Eye (tissue), 1 donor: ENCODE data around the gene PDGFRB.

ENCODE experiments used
- DNase-seq: peaks from one replicate; pipeline ENCODE4 v3.0.0-alpha.2; 2015

The PDGFRB gene

DNA sequence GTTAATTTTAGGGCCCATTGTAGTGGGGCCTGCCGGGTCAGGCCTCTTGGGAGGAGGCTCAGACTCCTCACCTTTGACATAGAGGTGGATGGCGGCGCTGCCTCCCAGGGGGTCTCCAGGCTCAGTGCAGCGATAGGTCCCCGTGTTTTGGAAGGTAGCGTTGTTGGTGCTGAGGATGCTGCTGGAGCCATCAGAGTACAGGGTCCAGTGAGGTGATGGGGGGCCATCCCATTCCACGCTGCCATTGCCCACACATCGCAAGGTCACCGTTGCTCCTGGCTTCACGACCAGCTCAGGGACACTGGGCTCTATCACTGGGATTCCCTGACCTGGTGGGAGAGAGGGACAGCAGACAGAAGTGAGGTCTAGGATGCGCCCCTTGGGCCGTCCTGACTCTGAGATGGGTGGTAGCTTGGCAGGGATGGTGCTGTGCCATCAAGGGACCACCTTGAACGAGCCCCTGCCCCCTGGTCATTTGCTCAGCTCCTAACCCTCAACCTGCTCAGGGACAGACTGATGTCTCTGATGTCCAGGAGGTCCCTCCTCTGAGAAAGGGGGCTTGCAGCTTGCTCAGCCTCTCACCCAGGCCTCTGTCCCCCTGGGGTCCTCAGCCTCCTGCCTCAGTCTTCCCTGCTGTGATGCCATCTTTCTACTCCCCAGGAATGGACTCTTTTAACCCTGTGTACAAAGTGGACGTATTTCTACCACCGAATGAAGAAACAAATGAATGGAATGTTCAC, 74.8 kb downstream of the PDGFRB start:
- no peak for DNase-seq

DNA sequence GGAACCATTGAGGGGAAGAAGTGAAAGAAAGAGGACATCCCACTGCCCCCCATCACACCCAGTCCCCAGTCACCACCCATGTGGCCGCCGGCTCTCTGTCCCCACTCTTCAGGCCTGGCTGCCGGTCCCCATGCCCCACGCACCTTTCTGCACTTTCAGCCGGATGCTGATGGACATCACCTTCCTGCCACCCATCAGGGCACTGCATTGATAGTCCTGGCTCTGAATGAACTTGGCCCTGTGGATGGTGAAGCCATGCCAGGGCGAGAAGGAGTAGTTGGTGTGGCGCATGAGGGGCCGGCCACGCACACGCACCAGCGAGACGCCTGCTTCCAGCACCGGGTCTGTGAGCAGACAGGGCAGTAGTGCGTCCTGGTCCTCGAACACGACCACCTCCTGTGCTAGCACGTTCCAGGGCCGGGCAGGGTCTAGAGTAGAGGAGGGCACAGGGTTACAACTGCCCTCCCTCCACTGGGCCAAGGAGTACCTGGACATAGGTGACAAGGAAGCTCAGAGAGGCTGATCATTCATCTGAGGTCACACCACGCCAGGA, 75.7 kb downstream of the PDGFRB start:
- DNase-seq, result no peak

DNA sequence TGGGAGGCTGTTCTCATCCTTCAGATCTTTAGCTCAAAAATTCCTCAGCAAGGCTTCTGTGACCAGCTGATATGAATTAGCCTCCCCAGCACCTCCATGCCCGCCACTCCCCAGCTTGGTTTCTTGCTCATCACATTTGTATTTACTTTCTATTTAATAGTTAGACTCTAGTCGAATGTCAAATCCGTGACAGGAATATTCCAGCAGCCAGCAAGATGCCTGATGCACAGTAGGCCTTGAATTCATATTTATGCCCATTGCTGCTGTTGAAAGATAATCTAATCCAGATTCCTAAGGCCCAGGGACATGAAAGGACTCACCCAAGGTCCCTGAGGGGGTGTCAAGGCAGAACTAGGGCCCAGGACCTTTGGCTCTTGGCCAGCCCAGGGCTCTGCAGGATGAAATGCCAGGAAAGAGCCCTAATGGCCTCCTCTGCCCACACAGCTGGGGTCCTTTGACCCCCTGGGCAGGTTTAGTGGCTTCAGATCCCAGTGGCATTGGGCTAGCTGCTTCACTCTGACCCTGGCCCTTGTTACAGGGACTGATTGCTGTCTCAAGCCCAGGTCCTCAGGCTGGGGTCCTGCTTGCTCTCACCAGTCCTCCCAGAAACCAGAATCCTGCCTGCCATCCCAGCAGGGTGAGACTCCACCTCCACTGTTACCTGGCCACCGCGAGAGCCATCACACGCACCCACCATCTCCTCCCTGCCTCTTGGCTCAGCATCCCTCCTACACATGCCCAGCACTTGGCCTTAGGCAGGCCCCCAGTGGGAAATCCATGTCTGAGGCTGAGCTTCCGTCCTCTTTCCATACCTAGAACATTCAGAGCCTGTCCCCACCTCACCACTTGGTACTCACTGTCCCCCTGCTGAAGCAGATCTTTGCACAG, 76.6 kb downstream of the PDGFRB start:
- no peak for DNase-seq

DNA sequence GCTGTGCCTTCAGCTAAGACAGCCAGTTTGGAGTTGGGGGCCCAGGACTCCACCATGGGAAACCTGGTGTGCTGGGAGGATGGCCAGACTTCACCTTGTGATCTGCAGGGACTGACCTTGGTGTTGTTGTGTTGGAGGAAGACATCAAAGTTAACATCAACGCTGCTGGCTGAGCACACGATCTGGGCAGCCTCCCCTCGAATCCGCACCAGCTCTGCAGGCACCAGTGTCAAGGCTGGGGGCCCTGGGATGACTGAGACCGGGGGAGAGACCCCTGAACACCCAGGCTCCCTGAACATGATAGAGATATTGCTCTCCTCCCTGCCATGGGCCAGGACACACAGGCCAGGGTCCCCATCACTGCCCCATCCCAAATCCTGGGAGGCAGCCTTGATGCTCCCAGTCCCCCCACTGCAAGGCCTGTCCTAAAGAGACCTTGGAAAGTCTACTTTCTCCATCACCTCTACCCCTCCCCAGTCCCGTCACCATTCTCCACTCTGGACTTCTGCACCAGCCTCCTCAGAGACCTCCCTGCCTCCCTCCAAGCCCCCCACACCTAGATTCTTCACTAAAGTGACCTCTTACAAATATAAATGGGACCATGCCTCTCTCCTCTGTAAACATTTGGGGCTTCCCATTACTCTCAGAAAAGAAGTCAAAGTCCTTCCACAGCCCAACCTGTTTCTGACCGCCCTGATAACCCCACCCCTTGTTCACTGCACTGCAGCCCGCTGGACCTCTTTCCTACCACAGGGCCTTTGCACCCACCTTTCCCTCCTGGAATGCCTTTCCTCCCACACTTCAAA, 77.4 kb downstream of the PDGFRB start:
- DNase-seq, result no peak

DNA sequence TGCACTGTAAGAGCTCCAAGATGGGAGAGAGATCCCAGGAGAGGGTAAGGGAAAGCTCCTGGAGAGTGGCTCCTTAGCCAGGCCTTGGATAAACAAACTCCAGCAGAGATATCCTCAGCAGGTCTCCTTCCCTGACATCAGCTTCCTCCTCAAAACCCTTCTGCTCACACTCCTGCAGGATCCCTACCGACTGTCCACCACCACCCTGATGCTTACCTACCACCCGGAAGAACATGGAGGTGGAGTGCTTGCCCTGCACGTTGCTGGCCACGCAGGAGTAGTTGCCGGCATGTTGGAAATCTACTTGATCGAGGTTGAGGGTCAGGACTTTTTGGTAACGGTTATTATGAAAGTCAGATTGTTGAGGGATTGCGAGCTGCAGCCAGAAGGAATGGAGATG, 78.6 kb downstream of the PDGFRB start:
- DNase-seq, result no peak

DNA sequence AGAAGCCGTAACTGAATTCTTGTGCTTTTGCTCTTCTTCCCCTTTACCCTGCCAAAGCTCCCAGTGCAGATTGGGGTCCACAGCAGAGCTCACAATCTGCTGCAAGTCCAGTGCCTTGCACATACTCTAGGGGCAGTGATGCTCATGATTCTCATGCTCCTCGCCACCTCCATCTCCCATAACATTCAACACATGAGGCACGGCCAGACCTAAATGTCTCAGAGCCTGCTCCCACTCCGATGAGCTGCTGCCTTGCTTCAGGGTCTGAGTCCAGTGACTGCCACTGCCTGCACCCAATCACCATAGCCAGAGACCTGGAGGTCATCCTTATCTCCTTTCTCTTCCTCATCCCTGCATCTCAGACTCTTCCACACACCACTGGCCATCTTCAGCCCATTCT, 79.8 kb downstream of the PDGFRB start:
- DNase-seq, result no peak

DNA sequence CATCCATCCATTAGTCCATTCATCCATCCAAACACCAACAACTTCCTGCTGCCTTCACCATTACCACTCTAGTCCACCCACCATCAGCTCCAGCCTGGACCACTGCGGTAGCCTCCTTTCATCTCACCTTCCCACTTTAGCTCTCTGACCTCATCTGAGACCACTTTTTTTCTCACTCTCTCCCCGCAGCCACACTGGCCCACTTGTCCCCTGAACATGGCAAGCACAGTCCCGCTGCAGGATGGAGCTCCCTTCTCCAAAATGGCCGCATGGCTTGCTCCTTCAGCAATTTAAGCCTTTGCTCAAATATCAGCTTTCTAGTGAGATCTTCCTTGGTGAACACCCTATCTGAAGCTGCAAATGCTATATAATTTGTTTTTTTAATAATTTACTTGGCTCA, 80.4 kb downstream of the PDGFRB start:
- no peak for DNase-seq

DNA sequence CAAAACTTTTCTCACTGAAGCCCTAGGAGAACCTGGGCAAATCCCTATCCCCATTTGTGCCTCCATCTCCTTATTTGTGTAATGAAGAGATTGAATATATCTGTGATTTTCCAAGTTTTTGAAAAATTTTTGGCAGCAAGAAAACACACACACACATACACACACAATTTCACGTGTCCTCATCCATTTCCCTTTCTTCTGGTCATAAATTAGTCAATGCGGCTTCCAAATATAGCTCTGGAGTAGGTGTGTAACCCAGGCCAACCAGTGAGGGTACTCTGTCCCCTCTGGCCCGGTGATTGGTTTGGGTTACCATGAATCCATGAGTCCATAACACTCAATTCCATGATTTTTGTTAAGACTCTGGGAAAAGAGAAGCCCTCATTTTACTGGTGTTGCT, 82.0 kb downstream of the PDGFRB start:
- no peak for DNase-seq

DNA sequence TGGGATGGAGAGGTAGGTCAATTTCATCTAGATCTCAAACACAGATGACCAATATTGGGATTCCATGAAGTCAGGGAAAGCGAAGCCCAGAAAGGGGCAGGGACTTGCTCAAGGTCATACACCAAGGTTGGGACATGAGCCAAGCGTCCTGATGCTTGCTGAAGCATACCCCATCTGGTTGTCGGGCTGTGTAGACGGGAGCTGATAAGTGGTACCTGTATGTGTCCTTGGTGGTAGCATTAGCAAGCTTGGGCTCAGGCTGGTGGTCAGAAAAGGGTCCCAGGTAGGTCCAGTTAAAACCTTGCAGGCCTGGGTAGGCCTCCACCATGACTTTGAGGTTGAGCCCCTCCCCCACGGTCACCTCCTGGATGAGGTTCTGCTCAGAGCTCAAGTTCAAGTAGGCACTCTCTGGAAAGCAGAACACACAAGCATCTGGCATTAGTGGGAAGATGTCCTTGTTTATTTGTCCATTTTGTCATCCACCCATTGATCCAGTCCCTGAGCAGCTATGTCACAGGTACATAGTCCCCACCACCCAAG, 82.5 kb downstream of the PDGFRB start:
- no peak for DNase-seq

DNA sequence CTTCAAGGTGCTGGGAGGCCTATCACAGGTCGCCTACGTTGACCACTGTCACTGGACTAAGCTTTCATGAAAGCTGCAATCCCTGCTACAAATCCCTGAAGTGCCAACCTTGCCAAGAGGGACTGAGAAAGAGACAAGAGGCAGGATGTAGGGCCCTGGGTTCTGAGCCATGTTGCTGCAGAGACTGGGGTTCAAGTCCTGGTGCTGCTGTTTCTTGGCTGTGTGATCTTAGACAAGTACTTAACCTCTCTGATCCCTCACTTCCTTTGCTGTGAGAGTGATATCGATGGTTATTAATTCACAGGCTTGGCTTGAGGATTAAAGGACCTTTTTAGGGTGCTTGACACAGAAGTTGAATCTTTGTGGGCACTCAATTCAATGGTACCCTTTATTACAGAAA, 84.8 kb downstream of the PDGFRB start:
- DNase-seq, result no peak

DNA sequence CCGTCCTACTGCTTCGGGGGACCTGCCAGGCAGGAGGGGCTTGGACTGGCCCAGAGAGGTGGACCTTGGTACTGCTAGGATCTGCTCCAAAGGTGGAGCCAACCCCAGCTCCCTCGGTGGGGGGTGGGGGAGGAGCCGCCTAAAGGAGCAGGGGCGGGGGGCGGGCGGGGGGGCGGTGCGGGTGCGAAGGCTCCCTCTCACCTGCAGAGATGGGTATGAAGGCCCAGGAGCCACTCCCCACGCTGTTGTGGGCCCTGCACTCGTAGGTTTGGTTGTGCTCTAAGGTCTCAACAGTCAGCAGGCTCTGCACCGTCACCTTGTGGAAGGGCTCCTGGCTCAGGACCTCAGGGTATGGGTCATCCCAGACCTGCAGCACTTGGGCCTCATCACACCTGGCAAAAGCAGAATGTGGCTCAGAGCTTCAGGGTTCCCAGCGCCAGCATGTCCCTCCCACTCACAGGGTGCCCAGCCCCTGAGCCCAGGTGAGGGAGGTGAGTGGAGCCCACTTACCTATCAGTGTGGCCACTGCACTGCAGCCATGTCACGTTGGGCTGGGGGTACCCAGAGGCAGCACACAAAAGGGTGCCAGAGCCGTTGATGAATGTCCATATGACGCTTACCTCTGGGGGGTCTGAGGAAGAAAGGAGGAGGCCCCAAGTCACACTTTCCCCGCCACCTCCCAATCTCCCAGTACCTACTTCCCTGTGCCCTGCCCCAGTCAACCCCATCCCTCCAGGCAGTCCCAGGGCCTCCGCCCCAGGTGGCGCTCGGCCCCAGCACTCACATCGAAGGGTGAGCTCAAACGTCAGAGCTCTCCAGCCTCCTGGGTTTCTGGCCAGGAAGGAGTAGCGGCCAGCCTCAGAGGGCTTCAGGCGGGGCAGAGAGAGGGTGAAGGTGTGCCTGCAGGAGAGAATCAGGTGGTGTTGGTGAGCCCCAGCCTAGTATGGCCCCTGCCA, 85.7 kb downstream of the PDGFRB start:
- no peak for DNase-seq

DNA sequence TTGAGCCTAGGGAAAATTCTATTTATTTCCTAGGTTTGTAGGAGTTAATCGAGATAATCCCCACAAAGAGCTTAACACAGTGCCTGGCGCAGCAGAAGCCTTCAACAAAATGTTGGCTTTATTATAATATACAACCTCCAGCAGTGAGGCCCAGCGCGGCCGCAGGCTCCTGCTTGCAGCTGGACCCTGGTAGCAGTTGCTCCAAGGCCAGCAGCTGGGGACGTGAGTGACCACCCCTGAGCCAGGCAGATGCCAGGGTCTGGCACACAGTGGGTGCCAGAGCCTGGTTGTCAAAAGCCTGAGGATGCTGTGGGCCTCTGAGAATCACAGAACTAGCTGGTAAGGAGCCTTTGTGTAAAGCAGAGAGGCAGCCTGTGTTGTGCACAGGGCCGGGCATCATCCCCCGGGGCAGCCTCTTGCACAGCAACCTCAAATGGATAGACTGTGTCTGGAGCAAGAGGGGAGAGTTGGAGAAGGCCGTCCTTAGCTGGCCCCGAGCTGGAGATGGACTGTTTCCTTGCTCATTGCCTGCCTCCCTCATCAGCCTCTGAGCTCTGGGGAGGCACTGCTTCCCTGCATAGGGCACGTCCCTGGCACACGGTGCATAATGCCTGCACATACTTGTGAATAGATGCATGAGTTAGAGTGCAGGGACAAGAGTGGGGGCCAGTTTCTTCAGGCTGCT, 86.5 kb downstream of the PDGFRB start:
- no peak for DNase-seq

DNA sequence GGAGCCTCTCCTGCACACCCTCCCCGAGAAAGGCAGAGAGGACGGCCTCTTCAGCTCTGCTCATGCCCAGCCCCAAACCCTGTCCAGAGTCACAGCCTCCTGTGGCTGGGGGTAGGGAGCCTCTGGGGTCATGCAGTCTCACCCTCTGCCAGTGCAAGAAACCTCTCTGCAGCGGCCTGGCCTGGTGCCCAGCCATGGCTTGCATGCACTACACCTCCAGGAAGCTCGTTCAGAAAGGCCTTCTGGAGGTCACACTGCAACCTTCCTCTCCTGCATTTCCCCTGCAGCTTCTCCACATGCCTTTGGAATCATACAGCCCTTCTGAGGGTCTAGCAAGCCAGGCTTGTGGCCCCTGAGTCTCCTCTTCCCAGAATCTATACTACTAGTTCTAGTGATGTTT, 87.2 kb downstream of the PDGFRB start:
- DNase-seq, result no peak

DNA sequence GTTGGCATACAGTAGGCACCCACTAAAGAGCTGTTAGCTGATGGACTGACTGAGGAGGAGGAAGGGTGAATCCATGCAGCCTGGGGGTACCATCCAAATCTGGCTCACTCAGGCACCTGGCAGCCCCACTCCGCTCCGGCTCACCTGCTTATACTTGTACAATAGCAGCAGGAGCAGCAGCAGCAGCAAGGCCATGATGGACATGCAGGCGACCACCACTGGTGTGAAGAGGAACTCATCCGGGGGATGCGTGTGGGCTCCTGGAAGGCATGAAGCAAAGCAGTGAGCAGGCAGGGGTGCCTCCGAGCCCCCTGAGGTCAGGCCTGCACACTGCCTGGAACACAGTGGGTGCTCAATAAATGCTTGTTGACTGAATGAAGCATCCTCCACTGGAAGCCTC, 87.6 kb downstream of the PDGFRB start:
- DNase-seq, result no peak

DNA sequence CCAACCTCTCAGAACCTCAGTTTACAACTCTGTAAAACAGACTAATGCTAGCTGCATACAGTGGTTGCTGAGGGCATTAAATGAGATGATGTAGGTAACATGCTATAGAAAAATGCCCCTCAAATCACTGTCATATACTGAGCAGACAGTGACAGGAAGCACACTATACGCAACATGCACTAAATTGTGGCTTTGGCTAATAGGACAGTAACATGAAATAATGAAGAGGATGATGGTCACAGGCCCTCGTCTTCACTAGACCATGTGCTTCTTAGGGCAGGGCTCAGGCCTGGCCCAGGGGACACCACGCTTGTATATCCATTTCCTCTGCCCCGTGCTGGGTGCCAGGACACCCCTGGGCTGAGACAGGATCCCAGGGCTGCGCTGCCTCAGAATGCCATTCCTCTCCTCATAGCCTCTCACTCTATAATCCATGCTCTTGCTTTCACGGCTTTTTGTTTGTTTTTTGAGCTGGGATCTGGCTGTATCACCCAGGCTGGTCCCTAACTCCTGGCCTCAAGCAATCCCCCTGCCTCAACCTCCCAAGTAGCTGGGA, 88.2 kb downstream of the PDGFRB start:
- no peak for DNase-seq

DNA sequence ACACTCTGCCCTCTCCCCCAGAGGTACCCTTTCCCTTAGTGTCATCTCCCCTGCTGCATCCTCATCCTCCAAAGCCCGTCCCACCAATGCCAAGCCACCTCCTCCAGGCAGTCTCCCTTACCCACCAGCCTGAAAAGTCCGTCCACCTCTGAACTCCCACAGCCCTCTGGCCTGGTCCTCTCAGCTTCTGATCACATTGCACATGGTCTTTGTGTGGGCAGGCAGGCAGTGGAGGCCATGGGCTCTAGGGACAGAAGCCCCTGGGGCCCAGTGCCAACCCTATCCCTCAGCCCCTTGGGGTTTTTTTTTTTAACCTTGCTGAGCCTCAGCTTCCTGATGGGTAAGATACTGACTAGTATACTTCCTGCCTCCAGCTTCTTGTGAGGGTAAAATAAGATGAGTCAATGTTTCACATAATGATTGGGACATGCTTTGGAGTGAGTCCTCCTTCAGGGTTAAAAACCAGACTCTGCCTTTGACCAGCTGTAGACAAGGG, 88.7 kb downstream of the PDGFRB start:
- no peak for DNase-seq

DNA sequence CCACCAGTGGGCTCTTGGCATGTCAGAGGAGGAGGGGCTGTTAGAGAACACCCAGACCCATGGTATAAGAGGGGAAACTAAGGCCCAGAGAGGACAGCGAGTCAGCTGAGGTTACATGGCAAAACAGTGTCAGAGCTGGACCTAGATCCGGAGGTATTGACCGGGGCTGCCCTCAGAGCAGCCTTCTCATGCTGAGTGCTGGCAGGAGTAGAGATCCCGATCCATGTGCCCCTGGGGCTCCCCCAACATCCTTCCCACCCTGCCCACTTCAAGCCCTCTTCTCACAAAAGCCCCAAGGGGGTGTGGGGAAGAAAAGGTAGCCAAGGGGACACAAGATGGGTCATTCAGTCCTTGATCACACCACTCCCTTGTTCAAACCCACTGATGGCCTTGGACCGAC, 89.2 kb downstream of the PDGFRB start:
- no peak for DNase-seq

DNA sequence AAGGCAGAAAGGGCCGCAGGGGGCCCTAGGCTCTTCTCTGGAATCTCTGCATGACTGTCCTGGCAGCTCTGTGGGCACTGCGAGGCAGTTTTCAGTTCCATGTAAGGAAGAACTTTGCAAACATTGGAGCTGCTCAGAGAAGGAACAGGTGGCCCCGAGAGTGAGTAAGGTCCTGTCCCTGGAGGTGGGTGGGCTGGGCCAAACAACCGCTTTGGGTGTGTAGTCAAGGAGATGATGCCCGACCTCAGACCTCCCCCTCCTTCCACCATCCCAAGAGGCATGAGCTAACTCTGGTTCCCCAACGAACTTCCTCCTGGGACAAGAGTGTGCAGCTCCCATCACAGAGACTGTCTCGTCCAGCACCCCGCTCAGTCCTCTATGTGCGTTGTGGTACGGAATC, 89.8 kb downstream of the PDGFRB start:
- no peak for DNase-seq

DNA sequence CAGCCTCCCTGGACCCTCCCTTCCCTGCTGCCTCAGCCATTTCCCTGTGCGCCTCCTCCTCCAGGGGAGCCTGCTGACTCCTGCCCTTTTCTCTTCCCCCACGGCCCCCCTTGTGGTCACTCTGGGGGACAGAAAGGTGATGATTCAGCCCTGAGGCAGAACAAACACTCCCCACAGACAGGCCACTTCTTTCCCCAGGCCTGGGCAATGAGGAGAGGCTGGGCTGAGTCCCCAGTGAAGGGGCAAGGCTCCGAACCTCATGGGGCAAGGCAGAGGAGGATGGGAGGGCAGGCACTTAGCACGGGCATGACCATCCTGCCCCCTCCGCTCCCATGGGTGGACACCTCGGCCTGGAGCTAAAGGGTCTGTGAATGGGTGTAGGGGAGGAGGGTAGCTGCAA, 90.3 kb downstream of the PDGFRB start:
- DNase-seq, result no peak

DNA sequence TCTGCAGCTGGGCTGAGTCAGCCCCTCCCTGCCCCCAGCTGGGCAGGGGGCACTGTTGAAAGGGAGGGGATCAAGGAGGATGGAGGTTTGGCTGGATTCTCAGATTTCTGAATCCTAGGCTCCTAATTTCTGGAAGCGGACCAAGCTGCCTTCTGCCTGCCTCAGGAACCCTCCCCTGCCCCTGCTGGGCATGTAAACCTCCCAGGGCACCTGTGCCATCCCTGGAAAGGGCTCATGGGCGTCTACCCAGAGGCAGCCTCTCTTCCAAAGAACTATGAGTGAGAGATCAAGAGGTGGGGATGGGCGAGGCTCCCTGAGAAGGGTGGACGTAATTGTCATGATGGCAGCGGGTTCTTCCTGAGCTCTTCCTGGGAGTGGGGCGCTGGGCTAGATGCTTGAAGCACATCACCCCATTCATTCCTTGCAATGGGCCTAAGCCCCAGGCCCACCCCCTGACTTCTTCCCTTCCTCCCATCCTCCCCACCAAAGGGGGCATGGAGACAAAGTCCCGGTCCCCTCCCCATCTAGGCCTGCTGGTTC, 90.9 kb downstream of the PDGFRB start:
- DNase-seq, result no peak
